CD4-positive, alpha-beta T cell treated with Interleukin-6 for 4 hours (primary cell): ENCODE results near the gene STAB2.
"Not testable (repeated sequence)": the region's sequence is repeated elsewhere in the genome, so short reads cannot be mapped to it uniquely, and the experiment has no call there.

Experiments used
- DNase-seq: peaks from one replicate; pipeline ENCODE4 v3.0.0-alpha.2; 2020; ENCODE audit warnings: mixed read lengths

STAB2 gene

DNA sequence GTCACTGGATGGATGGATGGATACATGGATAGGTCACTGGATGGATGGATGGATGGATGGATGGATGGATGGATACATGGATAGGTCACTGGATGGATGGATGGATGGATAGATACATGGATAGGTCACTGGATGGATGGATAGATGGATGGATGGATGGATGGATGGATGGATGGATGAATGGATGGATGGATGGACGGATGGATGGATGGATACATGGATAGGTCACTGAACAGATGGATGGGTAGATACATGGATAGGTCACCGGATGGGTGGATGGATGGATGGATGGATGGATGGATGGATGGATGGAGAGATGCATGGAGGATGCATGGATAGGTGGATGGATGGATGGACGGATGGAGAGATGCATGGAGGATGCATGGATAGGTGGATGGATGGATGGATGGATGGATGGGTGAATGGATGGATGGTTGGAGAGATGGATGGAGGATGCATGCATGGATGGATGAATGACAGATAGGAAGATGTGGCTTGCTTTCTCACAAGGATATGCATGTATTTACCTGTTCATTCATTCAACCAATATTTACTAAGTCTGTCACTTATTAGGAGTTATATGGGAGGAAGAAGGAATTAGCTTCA lies 66.6 kb downstream of the STAB2 start:
- DNase-seq = not testable (repeated sequence)

DNA sequence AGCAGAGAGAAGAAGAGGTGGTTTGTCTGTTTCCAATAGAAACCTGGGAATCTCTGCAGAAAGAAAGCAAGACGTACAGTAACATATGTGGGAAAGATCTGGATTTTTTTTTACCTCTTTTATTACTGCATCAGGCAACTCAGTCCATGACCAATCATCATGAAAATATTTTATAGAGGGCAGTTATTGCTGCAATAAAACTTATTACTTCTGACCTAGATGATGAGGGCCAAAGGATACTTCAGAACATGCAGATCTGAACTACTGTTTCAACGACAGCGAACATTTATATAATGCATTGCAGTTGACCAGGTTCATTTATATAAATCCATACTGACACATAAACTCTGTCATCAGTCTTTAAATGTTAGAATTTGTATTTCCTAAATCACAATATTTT lies 67.7 kb downstream of the STAB2 start:
- DNase-seq = no peak

GRCh38 chr12:103656291-103656690 lies 69.2 kb downstream of the STAB2 start:
- no peak for DNase-seq

DNA sequence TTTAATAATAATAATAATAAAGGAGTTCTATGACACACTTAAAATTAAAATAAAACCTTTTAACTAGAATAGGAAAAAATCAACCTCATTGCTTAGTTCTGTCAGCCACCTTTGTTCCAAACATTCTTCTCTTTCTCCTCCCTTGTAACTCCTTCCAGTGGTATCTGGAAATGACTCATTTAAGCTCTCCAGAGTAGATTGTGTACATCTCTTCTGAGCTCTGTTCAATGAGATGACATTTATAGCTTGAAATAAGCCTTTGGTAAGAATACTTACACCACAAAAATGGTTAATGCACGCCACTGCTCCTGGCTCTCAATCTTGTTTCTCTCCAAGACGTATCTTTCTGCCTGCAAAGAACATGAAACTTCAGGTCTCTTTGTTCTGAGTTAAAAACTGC lies 70.3 kb downstream of the STAB2 start:
- no peak for DNase-seq

- DNase-seq = no peak
Measured at GRCh38 chr12:103664626-103665025, 77.6 kb downstream of the STAB2 start.

- no peak for DNase-seq
Measured at GRCh38 chr12:103665971-103666370, 78.9 kb downstream of the STAB2 start.

DNA sequence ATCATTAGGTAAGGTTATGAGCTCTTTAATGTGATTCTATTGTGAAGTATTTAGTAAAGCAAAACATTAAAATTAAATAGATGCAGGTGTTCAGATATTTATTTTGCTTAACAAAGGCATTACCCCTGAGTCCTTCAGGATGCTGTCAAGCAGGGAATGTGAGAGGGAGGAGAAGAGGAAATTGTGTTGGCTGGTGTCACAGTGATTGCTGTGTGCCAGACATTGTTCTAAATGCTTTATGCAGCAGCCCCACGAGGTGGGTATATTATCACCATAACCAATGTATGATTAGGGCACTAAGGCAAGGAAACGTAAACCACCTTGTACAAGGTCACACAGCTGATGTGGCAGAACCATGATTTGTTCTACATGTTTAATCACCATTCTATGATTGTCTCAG lies 80.1 kb downstream of the STAB2 start:
- no peak for DNase-seq

DNA sequence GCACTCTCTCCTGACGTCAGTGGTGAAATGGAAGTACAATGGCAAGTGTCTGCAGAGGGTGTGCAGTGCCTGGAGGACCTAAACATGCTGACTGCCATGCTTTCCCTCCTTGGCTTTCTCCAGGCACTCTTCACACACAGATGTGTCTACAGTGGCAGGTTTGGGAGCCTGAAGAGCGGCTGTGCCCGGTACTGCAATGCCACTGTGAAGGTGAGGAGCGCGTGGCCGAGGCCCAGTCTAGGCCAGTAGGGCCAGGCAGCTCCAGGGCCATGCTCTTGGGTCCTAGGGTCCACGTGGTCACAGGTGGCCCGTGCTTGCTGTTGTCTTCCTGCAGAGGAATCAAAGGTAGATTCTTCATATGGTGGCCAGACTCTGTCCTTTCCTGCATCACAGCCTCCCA lies 81.4 kb downstream of the STAB2 start:
- DNase-seq = no peak

DNA sequence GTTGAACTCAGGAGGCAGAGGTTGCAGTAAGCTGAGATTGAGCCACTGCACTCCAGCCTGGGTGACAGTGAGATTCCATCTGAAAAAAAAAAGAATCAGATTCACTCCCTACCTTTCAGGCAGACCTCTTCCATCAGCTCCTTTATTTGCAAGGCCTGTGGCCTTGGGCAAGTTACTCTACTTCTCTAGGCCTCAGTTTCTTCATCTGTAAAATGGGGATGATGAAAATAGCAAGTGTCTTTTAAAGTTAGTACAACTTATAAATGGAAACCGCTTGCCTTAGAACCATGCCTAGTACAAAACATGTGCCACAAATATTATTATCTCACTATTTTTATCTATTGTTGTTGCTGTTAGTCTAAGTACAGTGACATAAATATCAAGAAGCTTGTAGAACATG lies 84.3 kb downstream of the STAB2 start:
- no peak for DNase-seq

DNA sequence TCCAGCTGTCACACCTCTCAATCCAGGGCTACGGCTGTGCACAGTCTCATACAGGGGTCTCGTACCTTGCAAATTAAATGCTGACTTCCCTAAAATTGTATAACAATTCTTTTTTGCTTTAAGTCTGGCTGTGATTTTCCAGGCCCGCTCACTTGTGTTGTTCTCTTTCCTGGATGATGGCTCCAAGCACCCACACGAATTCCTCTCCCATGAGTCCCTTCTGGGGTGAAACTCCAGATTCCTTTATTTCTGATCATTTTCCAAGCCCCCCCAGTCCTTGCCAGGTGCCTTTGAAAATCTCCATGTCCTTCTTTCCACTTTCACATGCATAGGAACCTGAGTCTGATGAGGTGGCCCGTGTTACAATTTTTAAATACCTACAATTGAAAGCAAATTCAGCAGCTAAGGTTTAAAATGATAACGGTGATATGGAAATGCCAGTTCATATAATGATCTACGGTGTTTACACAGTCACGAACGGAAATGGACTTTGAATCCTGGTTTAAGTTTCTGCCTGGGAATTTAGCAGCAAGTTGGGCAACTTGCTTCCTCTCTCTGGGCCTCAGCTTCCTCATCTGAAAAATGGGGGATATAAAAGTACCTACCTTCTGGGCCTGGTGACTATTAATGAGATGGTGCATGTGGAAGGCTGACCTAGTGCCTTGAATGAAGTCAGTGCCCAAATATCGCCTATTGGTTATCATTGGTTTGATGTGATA lies 85.5 kb downstream of the STAB2 start:
- no peak for DNase-seq

DNA sequence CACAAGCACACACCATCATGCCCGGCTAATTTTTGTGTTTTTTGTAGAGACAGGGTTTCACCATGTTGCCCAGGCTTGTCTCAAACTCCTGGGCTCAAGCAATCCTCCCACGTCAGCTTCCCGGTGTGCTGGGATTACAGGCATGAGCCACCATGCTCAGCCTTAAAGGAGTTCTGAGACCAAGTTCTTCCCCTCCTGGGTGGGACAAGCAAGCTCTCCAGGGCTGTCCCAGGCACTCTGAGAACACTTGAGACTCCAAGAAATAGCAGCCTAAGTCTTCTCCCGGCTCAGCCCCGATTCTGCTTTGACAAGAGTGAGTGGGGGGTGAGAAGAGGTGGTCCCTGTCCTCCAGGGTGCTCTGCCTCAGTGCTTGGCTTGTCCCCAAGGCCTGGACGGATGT lies 86.4 kb downstream of the STAB2 start:
- no peak for DNase-seq

DNA sequence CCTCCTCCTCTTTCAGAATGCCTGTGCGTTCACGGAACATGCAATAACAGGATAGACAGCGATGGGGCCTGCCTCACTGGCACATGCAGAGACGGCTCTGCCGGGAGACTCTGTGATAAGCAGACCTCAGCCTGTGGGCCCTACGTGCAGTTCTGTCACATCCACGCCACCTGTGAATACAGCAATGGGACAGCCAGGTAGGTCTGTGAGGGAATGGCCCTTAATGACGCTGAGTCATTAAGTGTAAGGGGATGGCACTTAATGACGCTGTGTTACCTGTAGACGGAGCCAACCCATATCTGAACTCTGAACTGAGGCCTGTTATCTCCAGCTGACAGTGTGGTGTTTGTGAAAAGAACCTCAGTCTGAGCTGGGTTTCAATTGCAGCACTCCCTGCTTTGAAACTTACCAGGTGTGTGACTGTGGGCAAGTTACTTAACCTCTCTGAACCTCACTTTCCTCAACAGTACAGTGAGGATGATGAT lies 86.9 kb downstream of the STAB2 start:
- DNase-seq = no peak

DNA sequence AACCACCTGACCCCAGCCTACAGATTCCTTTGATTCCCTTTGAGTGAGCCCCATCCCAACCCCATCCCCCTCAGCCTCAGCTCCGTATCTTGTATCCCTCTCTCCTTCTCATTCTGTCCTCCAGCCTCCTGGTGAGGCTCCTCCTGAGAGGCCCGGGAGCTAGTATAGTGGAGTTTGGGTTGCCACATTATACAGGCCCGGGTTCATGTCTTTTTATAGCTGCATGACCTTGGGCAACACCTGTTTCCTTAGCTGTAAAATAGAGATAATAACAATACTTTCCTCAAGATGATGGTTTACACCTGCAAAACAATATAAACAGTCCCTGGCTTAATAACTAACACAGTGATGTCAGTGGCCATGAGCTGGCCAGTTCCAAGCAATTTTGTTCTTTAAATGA lies 89.8 kb downstream of the STAB2 start:
- no peak for DNase-seq

DNA sequence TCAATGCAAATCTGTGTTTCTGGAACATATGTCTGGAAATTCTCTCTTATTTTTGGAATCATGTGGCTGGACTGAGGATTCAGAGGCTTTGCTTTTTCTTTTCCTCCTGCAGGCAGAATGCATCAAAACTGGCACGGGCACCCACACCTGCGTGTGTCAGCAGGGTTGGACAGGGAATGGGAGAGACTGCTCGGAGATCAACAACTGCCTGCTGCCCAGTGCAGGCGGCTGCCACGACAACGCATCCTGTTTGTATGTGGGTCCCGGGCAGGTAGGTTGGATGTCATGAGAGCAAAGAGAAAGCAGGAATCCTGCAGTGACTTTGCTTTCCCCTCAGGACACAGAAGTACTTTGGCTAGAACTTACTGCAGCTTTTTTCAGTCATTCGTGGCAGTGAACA lies 90.3 kb downstream of the STAB2 start:
- no peak for DNase-seq

- DNase-seq = no peak
Measured at GRCh38 chr12:103677905-103678304, 90.8 kb downstream of the STAB2 start.

DNA sequence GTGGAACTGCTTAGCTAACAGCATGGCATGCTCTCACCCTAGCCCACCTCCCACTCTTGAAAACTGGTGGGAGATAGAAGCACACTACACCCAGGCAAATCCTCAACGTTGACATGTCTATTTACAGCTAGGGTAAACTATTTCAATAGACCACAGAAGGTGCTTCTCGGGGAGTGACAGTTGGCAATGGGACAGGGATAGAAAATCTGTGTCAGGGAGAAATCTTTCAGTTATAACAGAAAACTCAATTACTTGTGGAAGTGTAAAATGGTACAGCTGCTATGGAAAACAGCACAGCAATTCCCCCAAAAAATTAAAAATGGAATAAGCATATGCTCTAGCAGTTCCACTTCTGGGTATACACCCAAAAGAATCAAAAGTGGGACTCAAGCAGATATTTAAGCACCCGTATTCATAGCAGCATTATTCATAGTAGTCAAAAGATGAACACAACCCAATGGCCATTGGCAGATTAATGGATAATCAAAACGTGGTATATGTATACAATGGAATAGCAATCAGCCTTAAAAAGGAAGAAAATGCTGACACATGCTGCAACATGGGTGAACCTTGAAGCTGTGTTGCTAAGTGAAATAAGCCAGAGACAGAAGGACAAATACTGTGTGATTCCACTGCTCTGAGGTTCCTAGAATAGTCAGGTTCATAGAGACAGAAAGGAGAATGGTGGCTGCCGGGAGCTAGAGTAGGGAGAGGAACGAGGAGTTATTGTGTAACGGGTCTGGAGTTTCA lies 92.5 kb downstream of the STAB2 start:
- DNase-seq = no peak

GRCh38 chr12:103680591-103681141 lies 93.6 kb downstream of the STAB2 start:
- no peak for DNase-seq

DNA sequence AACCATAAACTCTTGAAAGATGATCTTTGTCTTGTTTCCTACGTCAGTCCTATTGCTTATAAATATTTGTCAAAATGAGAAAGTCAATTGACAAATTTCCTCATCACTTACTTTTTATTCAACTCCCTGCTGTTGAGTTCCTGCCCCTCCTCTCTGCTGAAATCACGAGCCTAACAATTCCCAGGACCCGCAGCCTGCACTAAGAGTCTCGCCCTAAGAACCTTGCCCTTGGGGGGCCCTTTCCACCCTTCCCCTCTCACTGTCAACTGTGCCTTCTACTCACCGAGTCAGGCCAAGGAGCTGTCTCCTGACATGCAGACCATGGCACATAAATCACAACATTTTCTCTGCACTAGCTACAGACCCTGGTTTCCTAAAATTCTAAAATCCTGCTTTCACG lies 99.0 kb downstream of the STAB2 start:
- no peak for DNase-seq

DNA sequence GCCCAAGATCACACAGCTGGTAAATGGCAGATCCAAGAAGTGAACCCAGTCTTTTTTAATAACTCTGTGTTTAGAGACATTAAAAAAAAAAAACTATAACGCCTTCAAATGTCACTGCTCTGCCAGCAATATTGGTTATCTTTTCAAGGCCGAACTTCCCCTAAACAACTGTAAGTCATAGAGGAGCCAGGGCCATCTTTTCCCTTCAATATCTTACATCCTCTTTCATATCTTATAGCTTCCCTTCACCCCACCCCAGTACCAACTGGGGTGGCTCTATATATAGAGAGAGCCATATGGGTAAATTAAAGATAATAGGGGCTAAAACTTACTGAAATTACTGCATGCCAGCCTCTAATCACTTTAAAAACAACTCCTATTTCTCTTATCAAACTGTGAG lies 100.2 kb downstream of the STAB2 start:
- DNase-seq = no peak

DNA sequence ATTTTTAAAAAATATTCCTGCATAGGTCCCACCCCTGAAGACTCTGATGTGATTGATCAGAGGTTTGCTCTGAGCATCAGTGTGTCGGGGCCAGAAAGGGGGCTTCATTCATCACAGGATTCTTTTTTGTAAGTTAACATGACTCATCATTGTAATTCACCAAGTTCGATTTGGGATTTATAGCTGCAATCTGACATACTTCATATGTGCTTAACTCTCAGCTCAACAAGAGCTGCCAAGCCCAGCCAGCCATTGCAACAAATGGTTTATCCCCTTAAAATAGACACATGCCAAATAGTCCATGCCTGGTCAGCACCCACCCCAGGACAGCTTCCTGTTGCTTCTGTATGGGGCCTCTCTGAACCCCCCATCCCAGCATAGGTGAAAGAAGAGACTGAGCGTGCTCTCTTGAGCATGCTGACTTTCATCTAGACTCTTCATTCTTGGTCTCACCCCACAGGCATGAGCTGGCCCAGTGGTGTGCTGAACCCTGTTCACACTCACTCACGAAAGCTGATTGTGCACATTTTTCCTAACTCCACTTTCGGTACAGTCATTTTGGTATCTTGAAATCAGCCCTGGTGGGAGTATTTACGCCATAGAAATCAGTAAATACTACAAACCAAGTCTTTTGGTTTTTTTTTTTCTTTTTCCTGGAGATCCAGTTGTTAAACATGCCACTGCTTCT lies 101.4 kb downstream of the STAB2 start:
- no peak for DNase-seq

- DNase-seq = no peak
Measured at GRCh38 chr12:103690426-103690825, 103.4 kb downstream of the STAB2 start.

- DNase-seq = no peak
Measured at GRCh38 chr12:103691063-103691462, 104.0 kb downstream of the STAB2 start.

DNA sequence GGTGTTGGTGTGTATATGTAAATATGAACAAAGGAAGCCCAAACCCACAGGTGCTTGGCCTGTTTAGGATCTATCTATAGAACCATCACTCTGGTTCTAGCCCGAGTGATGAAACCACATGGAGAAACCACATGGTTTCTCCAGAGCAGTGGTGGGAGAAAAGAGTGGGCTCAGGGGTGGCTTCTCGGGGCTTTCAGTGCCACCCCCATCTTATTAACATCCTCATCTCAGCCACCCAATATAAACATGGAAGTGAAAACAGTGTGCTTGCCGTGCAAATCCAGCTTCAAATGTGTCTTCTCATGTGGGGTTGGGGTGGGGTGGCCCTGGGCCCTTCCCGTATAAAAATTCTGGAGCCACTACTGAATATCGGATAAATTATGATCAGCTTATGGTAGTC lies 109.0 kb downstream of the STAB2 start:
- DNase-seq = no peak
